HL-60 (cell line): ENCODE data around the gene INAVA.
A peak's percentile ranks its signal among the peaks of the same experiment; 100 is the strongest.

Source experiments
- DNase-seq, 2 experiments: peaks; one replicate each; pipeline ENCODE4 v3.0.0-alpha.2; 2010 to 2020; ENCODE audit warnings: low read depth in 1 of 2, low spot score in 1 of 2
- H3K27ac ChIP-seq: fragments of 250-450 bp; sonication (Bioruptor Pico); replicated peaks from 2 replicates; pipeline ENCODE4 v1.5.1; 2020; ENCODE audit warnings: mild to moderate bottlenecking, moderate library complexity
- H3K27me3 ChIP-seq: fragments of 250-450 bp; sonication (Bioruptor Pico); 2 replicates; pipeline ENCODE4 v1.5.1; 2021; ENCODE audit warnings: mild to moderate bottlenecking, moderate library complexity; ENCODE audit not compliant: insufficient read depth, poor library complexity, severe bottlenecking
- H3K4me3 ChIP-seq: replicated peaks from 2 replicates; pipeline ENCODE4 v1.5.1; 2011; ENCODE audit warnings: mild to moderate bottlenecking, control low read depth, low read length; ENCODE audit not compliant: insufficient read depth
- GABPA ChIP-seq: IDR thresholded peaks from 2 replicates; pipeline ENCODE4 v1.6.1; 2012; ENCODE audit warnings: low read depth
- POLR2AphosphoS5 ChIP-seq: IDR thresholded peaks from 2 replicates; pipeline ENCODE4 v1.6.1; 2012; ENCODE audit warnings: low read depth
- SPI1 ChIP-seq: IDR thresholded peaks from 2 replicates; pipeline ENCODE4 v1.6.1; 2012; ENCODE audit warnings: low read depth, mild to moderate bottlenecking, borderline replicate concordance
- TF ChIP-seq, protein P1 (sequence below): IDR thresholded peaks from one replicate; pipeline ENCODE4 v1.5.1; 2011; ENCODE audit warnings: low read length, control low read depth, inconsistent platforms; ENCODE audit not compliant: insufficient read depth
- TF ChIP-seq, protein P2 (sequence below): IDR thresholded peaks from 2 replicates; pipeline ENCODE4 v1.6.1; 2012; ENCODE audit warnings: low read depth; ENCODE audit not compliant: insufficient replicate concordance

Gene INAVA

DNA sequence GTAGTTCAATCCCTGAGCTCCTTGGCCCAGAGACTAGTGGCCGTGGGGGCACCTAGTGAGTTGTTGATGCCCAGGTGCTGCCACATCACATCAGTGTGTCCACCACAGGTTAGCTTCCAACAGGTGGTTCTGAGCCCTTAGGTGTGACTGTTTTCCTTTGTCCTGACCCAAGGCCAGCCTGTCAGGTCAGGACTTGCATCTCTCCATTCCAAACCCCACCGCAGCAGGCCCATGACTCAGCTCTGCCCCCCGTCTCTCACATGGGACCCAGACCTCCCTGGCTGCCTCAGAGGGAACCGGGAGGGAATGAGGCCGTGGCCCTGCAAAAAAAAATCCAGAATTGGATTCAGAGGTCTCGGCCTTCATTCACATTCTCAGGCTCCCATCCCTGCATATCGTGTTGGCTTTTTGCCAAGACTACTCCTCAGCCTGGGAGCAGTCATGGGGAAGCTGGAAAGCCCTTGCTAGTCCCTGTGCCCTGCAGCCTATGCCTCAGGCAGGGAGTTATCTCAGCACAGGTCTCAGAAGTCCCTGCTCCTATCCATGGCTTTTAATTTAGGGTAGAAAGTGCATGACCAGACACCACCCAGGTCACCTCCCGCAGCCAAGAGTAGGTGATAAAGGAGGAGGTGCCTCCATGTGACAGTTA, 7.2 kb downstream of the INAVA start:
- H3K27ac ChIP-seq: no peak overlapping the region
- no peaks in the 10 kb centered on the region for H3K27me3 ChIP-seq
- no peak for DNase-seq
- no peak for TF ChIP-seq GABPA
- TF ChIP-seq, protein P1, sequence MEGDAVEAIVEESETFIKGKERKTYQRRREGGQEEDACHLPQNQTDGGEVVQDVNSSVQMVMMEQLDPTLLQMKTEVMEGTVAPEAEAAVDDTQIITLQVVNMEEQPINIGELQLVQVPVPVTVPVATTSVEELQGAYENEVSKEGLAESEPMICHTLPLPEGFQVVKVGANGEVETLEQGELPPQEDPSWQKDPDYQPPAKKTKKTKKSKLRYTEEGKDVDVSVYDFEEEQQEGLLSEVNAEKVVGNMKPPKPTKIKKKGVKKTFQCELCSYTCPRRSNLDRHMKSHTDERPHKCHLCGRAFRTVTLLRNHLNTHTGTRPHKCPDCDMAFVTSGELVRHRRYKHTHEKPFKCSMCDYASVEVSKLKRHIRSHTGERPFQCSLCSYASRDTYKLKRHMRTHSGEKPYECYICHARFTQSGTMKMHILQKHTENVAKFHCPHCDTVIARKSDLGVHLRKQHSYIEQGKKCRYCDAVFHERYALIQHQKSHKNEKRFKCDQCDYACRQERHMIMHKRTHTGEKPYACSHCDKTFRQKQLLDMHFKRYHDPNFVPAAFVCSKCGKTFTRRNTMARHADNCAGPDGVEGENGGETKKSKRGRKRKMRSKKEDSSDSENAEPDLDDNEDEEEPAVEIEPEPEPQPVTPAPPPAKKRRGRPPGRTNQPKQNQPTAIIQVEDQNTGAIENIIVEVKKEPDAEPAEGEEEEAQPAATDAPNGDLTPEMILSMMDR: no peak
- TF ChIP-seq, protein P2, sequence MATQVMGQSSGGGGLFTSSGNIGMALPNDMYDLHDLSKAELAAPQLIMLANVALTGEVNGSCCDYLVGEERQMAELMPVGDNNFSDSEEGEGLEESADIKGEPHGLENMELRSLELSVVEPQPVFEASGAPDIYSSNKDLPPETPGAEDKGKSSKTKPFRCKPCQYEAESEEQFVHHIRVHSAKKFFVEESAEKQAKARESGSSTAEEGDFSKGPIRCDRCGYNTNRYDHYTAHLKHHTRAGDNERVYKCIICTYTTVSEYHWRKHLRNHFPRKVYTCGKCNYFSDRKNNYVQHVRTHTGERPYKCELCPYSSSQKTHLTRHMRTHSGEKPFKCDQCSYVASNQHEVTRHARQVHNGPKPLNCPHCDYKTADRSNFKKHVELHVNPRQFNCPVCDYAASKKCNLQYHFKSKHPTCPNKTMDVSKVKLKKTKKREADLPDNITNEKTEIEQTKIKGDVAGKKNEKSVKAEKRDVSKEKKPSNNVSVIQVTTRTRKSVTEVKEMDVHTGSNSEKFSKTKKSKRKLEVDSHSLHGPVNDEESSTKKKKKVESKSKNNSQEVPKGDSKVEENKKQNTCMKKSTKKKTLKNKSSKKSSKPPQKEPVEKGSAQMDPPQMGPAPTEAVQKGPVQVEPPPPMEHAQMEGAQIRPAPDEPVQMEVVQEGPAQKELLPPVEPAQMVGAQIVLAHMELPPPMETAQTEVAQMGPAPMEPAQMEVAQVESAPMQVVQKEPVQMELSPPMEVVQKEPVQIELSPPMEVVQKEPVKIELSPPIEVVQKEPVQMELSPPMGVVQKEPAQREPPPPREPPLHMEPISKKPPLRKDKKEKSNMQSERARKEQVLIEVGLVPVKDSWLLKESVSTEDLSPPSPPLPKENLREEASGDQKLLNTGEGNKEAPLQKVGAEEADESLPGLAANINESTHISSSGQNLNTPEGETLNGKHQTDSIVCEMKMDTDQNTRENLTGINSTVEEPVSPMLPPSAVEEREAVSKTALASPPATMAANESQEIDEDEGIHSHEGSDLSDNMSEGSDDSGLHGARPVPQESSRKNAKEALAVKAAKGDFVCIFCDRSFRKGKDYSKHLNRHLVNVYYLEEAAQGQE: no peak
- TF ChIP-seq SPI1: no peak
- no peak for TF ChIP-seq POLR2AphosphoS5
- H3K4me3 ChIP-seq: no peak overlapping the region

DNA sequence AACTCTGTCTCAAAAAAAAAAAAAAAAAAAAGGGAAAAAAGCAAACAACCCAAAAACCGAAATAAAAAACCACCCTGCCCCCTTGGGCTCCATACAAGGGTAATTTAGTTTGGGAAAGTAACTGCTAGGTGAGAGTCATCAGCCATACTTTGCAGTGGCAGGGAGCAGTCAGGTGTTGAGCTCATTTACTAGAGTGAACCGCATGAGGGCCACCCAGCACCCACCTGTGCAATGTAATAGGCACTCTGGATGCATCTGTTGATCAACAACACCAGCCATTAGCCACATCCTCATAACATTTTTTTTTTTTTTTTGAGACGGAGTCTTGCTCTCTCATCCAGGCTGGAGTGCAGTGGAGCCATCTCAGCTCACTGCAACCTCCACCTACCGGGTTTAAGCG, 9.1 kb downstream of the INAVA start:
- TF ChIP-seq, protein P2: no peak
- TF ChIP-seq, protein P1: no peak
- TF ChIP-seq SPI1 (no peak), GABPA (no peak), POLR2AphosphoS5 (no peak)
- Histone ChIP-seq H3K4me3 (no peak overlapping the region), H3K27ac (no peak overlapping the region), H3K27me3 (no peaks in the 10 kb centered on the region)
- DNase-seq: no peak

GRCh38 chr1:200904772-200905171, 10.1 kb downstream of the INAVA start:
- Histone ChIP-seq H3K27ac (peak overlapping the region; percentile 42), H3K27me3 (no peaks in the 10 kb centered on the region), H3K4me3 (no peak overlapping the region)
- TF ChIP-seq, protein P1: no peak
- TF ChIP-seq, protein P2: no peak
- no peak for TF ChIP-seq POLR2AphosphoS5
- no peak for DNase-seq
